Esophagus squamous epithelium (tissue), 5 donors: ENCODE results near the gene DOK4. TPM values are rescaled to one million over a fixed set of nuclear protein-coding genes. Genes with fewer than 3 reads are reported as not detected.

ENCODE experiments used
- DNase-seq: peaks from one replicate; lab custom pipeline; 2025; lab: John Stamatoyannopoulos, UW
- H3K27ac ChIP-seq, 4 donors: fragments of 200-600 bp; sonication (generic); one replicate each; pipeline ENCODE4 v1.5.1; 2016 to 2019; ENCODE audit warnings: mild to moderate bottlenecking in 1 of 4
- H3K27me3 ChIP-seq, 4 donors: fragments of 200-600 bp; sonication (generic); 1 replicate in 3 of 4; 2 replicates in 1 of 4; pipeline versions ENCODE4 v1.5.1 to v1.6.0; 2017 to 2021; ENCODE audit warnings: antibody characterized with exemption in 1 of 4
- H3K36me3 ChIP-seq, 3 donors: fragments of 200-600 bp; sonication (generic); one replicate each; pipeline ENCODE4 v1.5.1; 2016 to 2019
- H3K4me1 ChIP-seq, 3 donors: fragments of 200-600 bp; sonication (generic); one replicate each; pipeline ENCODE4 v1.5.1; 2017 to 2019
- H3K4me3 ChIP-seq, 4 donors: fragments of 200-600 bp; sonication (generic); 1 replicate in 3 of 4; 2 replicates in 1 of 4; pipeline ENCODE4 v1.5.1; 2016 to 2019; ENCODE audit warnings: mild to moderate bottlenecking in 2 of 4, moderate library complexity in 1 of 4
- H3K9me3 ChIP-seq, 3 donors: fragments of 200-600 bp; sonication (generic); one replicate each; pipeline ENCODE4 v1.5.1; 2016 to 2019
- POLR2A ChIP-seq, 4 donors: fragments of 450-650 bp; IDR thresholded peaks; one replicate each; pipeline ENCODE4 v1.6.1; 2017; ENCODE audit warnings: antibody characterized with exemption in 4 of 4, mild to moderate bottlenecking in 4 of 4, moderate library complexity in 3 of 4
- WGBS, 2 donors: methylation state at CpG; one replicate each; pipeline ENCODE4 v1.1.5; 2018; 5-methylcytosine and 5-hydroxymethylcytosine counted together
- intact Hi-C: fragments of 100-400 bp; cut with DNase I; formaldehyde crosslinking; loops from one replicate; pipeline ENCODE4 v1.15.0; 2022
- total RNA-seq, 4 donors: library from RNA; depleted of rRNA; stranded (reverse); fragments of >200 nt; gene quantifications; one replicate each; pipeline ENCODE4 v1.1.0, GENCODE V29; 2016
- TF ChIP-seq, protein P1 (sequence below), 6 experiments: fragments of 450-650 bp in 4 of 6; fragments of 200-600 bp in 2 of 6; sonication (generic) in 2 of 6; IDR thresholded peaks; one replicate each; pipeline ENCODE4 v1.5.1; 2016 to 2019; ENCODE audit warnings: antibody characterized with exemption in 6 of 6, mild to moderate bottlenecking in 4 of 6, moderate library complexity in 4 of 6
- donor health status: DM: yes; HTN: yes; CAD: no.

DOK4 gene
- total RNA-seq, 4 donors from 2014 or later, result 20.7 to 42.7 (median 28.8) TPM

DNA sequence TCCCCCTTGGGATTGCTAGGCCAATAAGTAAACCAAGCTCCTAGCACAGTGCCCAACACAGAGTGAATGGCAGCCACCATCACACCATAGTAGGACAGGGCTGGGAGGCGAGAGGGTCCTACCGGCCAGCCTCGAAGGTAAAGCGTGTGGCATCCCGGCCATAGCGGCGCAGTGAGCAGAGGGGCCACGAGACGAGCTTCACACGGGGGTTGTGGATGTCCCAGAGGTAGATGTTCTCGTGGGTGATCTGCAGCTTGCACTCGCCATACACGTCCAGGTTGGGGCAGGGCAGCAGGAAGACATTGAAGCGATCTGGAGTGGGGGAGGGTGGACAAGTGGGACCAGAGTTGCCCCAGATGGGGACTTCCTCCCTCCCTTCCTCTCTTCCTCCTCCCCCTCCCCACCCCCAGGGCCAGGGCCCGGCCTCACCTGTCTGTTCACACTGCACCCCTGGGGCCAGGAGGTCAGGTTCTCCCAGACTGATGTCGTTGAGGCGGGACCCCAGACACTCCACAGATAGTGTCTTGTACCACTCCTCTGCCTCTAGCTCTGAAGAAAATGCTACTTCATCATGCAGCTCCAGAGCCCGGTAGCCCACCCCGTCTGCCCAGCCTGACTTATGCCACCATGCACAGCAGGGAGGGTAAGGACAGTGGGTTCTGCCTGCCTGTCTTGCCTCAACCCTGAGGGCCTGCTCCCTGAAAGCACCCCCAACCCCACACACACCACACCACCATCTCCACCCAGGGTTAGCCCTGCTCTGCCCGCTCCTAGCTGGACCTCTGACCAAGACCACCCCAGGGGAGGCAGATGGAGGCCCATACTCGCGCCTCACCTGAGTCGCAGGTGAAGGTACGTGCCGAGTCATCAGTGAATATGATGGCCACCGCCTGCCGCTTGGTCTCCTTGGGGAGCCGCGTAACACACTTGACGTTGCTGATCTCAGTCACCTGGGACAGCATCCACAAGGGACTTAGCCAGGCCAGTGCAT, 11.3 kb downstream of the DOK4 start:
- intact Hi-C loops, result loop anchor here (10.0 kb wide), 1 partner anchor 50 kb away; no protein-coding TSS in a partner anchor
- no peak overlapping the region for H3K4me3 ChIP-seq
- no peak for TF ChIP-seq POLR2A (IDR thresholded peaks at IDR 0.05)
- TF ChIP-seq, protein P1, sequence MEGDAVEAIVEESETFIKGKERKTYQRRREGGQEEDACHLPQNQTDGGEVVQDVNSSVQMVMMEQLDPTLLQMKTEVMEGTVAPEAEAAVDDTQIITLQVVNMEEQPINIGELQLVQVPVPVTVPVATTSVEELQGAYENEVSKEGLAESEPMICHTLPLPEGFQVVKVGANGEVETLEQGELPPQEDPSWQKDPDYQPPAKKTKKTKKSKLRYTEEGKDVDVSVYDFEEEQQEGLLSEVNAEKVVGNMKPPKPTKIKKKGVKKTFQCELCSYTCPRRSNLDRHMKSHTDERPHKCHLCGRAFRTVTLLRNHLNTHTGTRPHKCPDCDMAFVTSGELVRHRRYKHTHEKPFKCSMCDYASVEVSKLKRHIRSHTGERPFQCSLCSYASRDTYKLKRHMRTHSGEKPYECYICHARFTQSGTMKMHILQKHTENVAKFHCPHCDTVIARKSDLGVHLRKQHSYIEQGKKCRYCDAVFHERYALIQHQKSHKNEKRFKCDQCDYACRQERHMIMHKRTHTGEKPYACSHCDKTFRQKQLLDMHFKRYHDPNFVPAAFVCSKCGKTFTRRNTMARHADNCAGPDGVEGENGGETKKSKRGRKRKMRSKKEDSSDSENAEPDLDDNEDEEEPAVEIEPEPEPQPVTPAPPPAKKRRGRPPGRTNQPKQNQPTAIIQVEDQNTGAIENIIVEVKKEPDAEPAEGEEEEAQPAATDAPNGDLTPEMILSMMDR (IDR thresholded peaks at IDR 0.05), result no peak
- no peak overlapping the region for H3K27ac ChIP-seq
- peaks cover 18 to 57% (median 27%) of the 10 kb centered on the region in 3 donors for H3K4me1 ChIP-seq
- H3K27me3 ChIP-seq, result no peaks in the 10 kb centered on the region
- peaks cover 6 to 88% (median 27%) of the 10 kb centered on the region in 3 donors for H3K36me3 ChIP-seq
- 75% methylated on average over 27 of the region's 30 CpGs for WGBS, 2 donors
- H3K9me3 ChIP-seq, result no peaks in the 10 kb centered on the region
- no peak for DNase-seq

DNA sequence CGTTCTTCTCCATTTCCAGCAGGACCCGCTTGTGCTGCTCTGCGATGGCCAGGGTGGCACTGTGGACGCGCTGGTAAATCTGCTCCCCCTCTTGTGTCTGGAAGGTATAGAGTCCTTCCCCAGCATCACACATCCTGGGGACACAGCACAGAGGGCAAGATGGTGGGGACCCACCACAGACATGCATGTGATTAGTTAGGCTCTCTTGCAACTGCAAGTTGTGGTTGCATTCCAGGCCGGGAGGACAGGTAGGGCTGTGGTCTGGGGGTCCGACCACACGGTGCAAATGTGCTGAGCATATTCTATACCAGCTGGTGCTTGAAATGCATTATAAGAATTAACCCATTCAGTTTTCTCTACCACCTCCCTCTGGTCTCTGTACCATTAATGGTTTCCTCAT, 12.4 kb downstream of the DOK4 start:
- Histone ChIP-seq H3K4me3 (no peak overlapping the region), H3K36me3 (peaks cover 13 to 94% (median 35%) of the 10 kb centered on the region in 3 donors), H3K27me3 (no peaks in the 10 kb centered on the region), H3K9me3 (no peaks in the 10 kb centered on the region), H3K27ac (no peak overlapping the region), H3K4me1 (peaks cover 9 to 54% (median 17%) of the 10 kb centered on the region in 3 donors)
- no peak for DNase-seq
- WGBS, 2 donors, result 67 to 85% methylated on average over 3 of the region's 8 CpGs
- TF ChIP-seq POLR2A (IDR thresholded peaks at IDR 0.05), result no peak
- TF ChIP-seq, protein P1 (IDR thresholded peaks at IDR 0.05), result no peak
- intact Hi-C loops, result loop anchor here (10.0 kb wide), 1 partner anchor 51 kb away; no protein-coding TSS in a partner anchor

DNA sequence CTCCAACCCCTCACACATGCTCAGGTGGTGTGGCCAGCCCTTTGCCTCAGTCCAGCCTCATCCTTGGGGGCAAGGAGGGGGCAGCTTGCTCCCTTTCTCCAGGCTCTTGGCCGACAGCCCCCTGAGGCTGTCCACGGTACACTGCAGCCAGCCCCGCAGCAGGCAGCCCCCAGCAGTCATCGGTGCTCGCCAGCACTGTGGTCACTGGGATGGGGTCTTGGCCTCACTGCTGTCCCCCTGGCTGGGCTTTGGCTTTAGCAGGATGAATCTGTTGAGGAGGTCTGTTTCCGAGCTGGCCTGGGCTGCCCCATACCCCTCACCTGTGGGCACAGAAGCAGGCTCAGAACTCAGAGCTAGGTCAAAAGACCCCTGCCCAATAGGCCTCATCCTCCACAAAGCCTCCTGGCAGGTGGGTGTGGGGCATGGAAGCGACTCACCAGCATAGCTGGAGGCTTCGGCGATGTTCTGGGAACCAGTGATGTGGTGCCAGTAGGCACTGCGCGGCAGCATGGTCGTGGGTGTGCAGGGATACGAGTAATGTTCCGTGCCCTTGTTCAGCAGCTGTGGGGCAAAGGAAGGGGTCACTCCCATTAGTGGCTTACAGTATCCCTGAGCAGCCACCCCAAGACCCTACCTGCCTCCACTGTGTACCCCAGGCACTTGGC, 13.0 kb downstream of the DOK4 start:
- Histone ChIP-seq H3K4me1 (peaks cover 5 to 48% (median 13%) of the 10 kb centered on the region in 3 donors), H3K9me3 (no peaks in the 10 kb centered on the region), H3K4me3 (no peak overlapping the region), H3K27me3 (no peaks in the 10 kb centered on the region), H3K27ac (no peak overlapping the region), H3K36me3 (peaks cover 13 to 94% (median 36%) of the 10 kb centered on the region in 3 donors)
- 84 to 93% methylated on average over 8 to 11 of the region's 14 CpGs for WGBS, 2 donors
- TF ChIP-seq, protein P1 (IDR thresholded peaks at IDR 0.05), result no peak
- no peak for TF ChIP-seq POLR2A (IDR thresholded peaks at IDR 0.05)
- no peak for DNase-seq
- intact Hi-C loops, result loop anchor here (10.0 kb wide), 1 partner anchor 51 kb away; no protein-coding TSS in a partner anchor

DNA sequence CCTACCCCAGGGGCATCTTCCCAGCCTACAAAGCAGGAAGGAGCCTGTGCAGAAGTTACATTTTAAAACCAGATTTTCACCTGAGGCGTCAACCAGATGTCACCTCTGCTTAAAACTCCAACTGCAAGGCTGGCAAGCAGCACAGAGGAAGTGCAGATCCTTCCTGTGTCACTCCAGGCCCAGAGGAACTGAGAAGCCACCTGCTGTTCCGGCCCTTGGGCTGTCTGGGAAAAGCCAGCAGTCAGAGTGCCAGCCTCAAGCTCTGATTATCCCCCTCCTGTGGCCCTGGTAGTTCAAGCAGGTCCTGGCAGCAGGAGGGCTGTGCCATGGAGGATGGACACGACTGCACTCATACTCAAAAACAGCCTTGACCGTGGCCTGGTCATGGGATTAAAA, 13.6 kb downstream of the DOK4 start:
- H3K4me3 ChIP-seq, result no peak overlapping the region
- no peak for DNase-seq
- TF ChIP-seq POLR2A (IDR thresholded peaks at IDR 0.05), result no peak
- TF ChIP-seq, protein P1 (IDR thresholded peaks at IDR 0.05), result no peak
- H3K4me1 ChIP-seq, result peaks cover 0 to 42% (median 6%) of the 10 kb centered on the region in 3 donors
- H3K9me3 ChIP-seq, result no peaks in the 10 kb centered on the region
- H3K27ac ChIP-seq, result no peak overlapping the region
- WGBS, 2 donors, result 63 to 69% methylated on average over 1 to 3 of the region's 4 CpGs
- intact Hi-C loops, result loop anchor here (10.0 kb wide), 1 partner anchor 52 kb away; no protein-coding TSS in a partner anchor
- H3K27me3 ChIP-seq, result no peaks in the 10 kb centered on the region
- H3K36me3 ChIP-seq, result peaks cover 13 to 94% (median 41%) of the 10 kb centered on the region in 3 donors
